B cell (primary cell): Measurements from ENCODE around the gene ZSCAN2. TPM values are rescaled to one million over a fixed set of nuclear protein-coding genes. Genes with fewer than 3 reads are reported as not detected.

Source experiments
- ATAC-seq: fragments of 200-7000 bp; cut with Tn5 transposase; one replicate; pipeline ENCODE4 v1.10.0; 2021; ENCODE audit warnings: low read depth, mild to moderate bottlenecking, moderate number of reproducible peaks, moderate library complexity
- CTCF ChIA-PET: fragments of 350-600 bp; sonication (Branson Sonifier 250); formaldehyde crosslinking; loops from one replicate; lab custom pipeline; 2021; ENCODE audit warnings: antibody characterized with exemption, inconsistent platforms; lab: Charles Lee
- POLR2A ChIA-PET: fragments of 350-600 bp; sonication (Branson Sonifier 250); formaldehyde crosslinking; loops from one replicate; lab custom pipeline; 2021; ENCODE audit warnings: antibody characterized with exemption; lab: Charles Lee
- DNase-seq: peaks from one replicate; pipeline ENCODE4 v3.0.0; 2013
- H2AFZ ChIP-seq: 2 replicates; pipeline ENCODE4 v1.6.1; 2012; ENCODE audit warnings: mild to moderate bottlenecking, low read depth, low read length; ENCODE audit not compliant: insufficient read depth, poor library complexity, severe bottlenecking
- H3K27ac ChIP-seq, 2 donors: 1 replicate in 1 of 2; 2 replicates in 1 of 2; pipeline ENCODE4 v1.5.1; 2012 to 2013; ENCODE audit warnings: low read length in 2 of 2, mild to moderate bottlenecking in 2 of 2, moderate library complexity in 1 of 2
- H3K27me3 ChIP-seq, 4 experiments: fragments of 200-600 bp in 1 of 4; sonication (generic) in 1 of 4; replicated peaks in 1 of 4; 1 replicate in 2 of 4; 2 replicates in 2 of 4; pipeline versions ENCODE4 v1.6.1 to v1.7.0; 2013 to 2016; ENCODE audit warnings: low read length in 3 of 4, mild to moderate bottlenecking in 2 of 4, mixed read lengths in 1 of 4, moderate library complexity in 1 of 4; ENCODE audit not compliant: insufficient read depth in 4 of 4, control insufficient read depth in 3 of 4; ENCODE audit errors: control extremely low read depth in 1 of 4
- H3K36me3 ChIP-seq, 2 experiments: replicated peaks in 1 of 2; 1 replicate in 1 of 2; 2 replicates in 1 of 2; pipeline versions ENCODE4 v1.6.1 to v1.7.1; 2013; ENCODE audit warnings: low read length in 1 of 2; ENCODE audit not compliant: insufficient read depth in 2 of 2, control insufficient read depth in 1 of 2; ENCODE audit errors: control extremely low read depth in 1 of 2, extremely low read depth in 1 of 2
- H3K4me1 ChIP-seq, 2 donors: fragments of 200-600 bp in 1 of 2; sonication (generic) in 1 of 2; 1 replicate in 1 of 2; 2 replicates in 1 of 2; pipeline versions ENCODE4 v1.5.1 to v1.6.1; 2013 to 2017; ENCODE audit warnings: low read length in 2 of 2; ENCODE audit not compliant: control insufficient read depth in 2 of 2, insufficient read depth in 2 of 2
- H3K4me2 ChIP-seq: replicated peaks from 2 replicates; pipeline ENCODE3; 2012; ENCODE audit warnings: mild to moderate bottlenecking, low read depth, low read length; ENCODE audit not compliant: poor library complexity, severe bottlenecking
- H3K4me3 ChIP-seq, 5 experiments: fragments of 200-600 bp in 1 of 5; sonication (generic) in 1 of 5; 1 replicate in 3 of 5; 2 replicates in 2 of 5; pipeline versions ENCODE4 v1.5.1 to v1.7.0; 2011 to 2016; ENCODE audit warnings: low read length in 4 of 5, mild to moderate bottlenecking in 4 of 5, low read depth in 2 of 5, control low read depth in 1 of 5, moderate library complexity in 1 of 5; ENCODE audit not compliant: insufficient read depth in 1 of 5; ENCODE audit errors: control extremely low read depth in 1 of 5, extremely low read depth in 1 of 5
- H3K79me2 ChIP-seq: fragments of 200-600 bp; sonication (generic); one replicate; pipeline ENCODE4 v1.6.0; 2016; ENCODE audit warnings: low read length; ENCODE audit not compliant: control insufficient read depth, insufficient read depth
- H3K9ac ChIP-seq: fragments of 200-600 bp; sonication (generic); 2 replicates; pipeline ENCODE4 v1.6.1; 2017; ENCODE audit warnings: mild to moderate bottlenecking, low read length, moderate library complexity
- H3K9me3 ChIP-seq, 3 donors: one replicate each; pipeline versions ENCODE4 v1.6.1 to v1.7.1; 2013; ENCODE audit warnings: low read length in 2 of 3; ENCODE audit not compliant: control insufficient read depth in 2 of 3, insufficient read depth in 1 of 3; ENCODE audit errors: control extremely low read depth in 1 of 3
- H4K20me1 ChIP-seq: 2 replicates; pipeline ENCODE4 v1.6.0; 2012; ENCODE audit warnings: mild to moderate bottlenecking, low read length; ENCODE audit not compliant: insufficient read depth, control insufficient read depth, poor library complexity, severe bottlenecking
- H3K27ac Mint-ChIP-seq: one replicate; pipeline ENCODE4 v1.8.0; 2021; ENCODE audit warnings: mixed read lengths
- H3K27me3 Mint-ChIP-seq: one replicate; pipeline ENCODE4 v1.8.0; 2021; ENCODE audit warnings: mixed read lengths
- H3K4me1 Mint-ChIP-seq: one replicate; pipeline ENCODE4 v1.8.0; 2021; ENCODE audit warnings: mixed read lengths
- H3K4me3 Mint-ChIP-seq: one replicate; pipeline ENCODE4 v1.8.0; 2021; ENCODE audit warnings: mixed read lengths
- H3K9me3 Mint-ChIP-seq: one replicate; pipeline ENCODE4 v1.8.0; 2022; ENCODE audit warnings: mixed read lengths; ENCODE audit not compliant: insufficient read depth
- EZH2 ChIP-seq: IDR thresholded peaks from 2 replicates; pipeline ENCODE4 v1.6.1; 2012; ENCODE audit warnings: borderline replicate concordance, low read depth, mild to moderate bottlenecking, moderate library complexity, low read length; ENCODE audit not compliant: insufficient read depth, poor library complexity, severe bottlenecking
- WGBS: methylation state at CpG from one replicate; pipeline ENCODE4 v1.1.5; 2013; ENCODE audit warnings: missing lambda C conversion rate; ENCODE audit not compliant: insufficient coverage; 5-methylcytosine and 5-hydroxymethylcytosine counted together
- intact Hi-C: fragments of 100-400 bp; cut with micrococcal nuclease; formaldehyde crosslinking; loops from one replicate; pipeline ENCODE4 v1.10.0; 2022
- polyA plus RNA-seq: library from polyadenylated mRNA; depleted of rRNA; stranded (reverse); fragments of >200 nt; gene quantifications from 2 replicates; pipeline ENCODE4 v1.2.3, GENCODE V29; 2012
- total RNA-seq, 2 donors: library from RNA; stranded (reverse); fragments of 120-200 nt in 1 of 2; gene quantifications; 1 replicate in 1 of 2; 2 replicates in 1 of 2; pipeline versions ENCODE4 v1.2.3 to v1.2.4, GENCODE V29; 2013 to 2022
- TF ChIP-seq, protein P1 (sequence below): fragments of 200-600 bp; IDR thresholded peaks from one replicate; pipeline ENCODE4 v1.8.0; 2022; ENCODE audit warnings: antibody characterized with exemption, mild to moderate bottlenecking

ZSCAN2 gene
- total and polyA plus RNA-seq, 2 donors (not counting 1 experiment from before 2014, with no cell fraction given), result 9.9 to 18.6 TPM

- 57% methylated on average over 3 of the region's 7 CpGs for WGBS
- Histone ChIP-seq H3K4me1 (peaks cover 17 to 24% of the 10 kb centered on the region in 2 donors), H4K20me1 (no peaks in the 10 kb centered on the region), H3K36me3 (no peaks in the 10 kb centered on the region), H3K4me3 (peak overlapping the region; percentile 38 to 86 (median 63)), H3K27ac (peak overlapping the region in 1 of 2 donors; percentile 69), H3K79me2 (peaks cover 2% of the 10 kb centered on the region), H2AFZ (peak overlapping the region; percentile 95), H3K4me2 (peak overlapping the region; percentile 95), H3K27me3 (no peaks in the 10 kb centered on the region), H3K9me3 (no peaks in the 10 kb centered on the region), H3K9ac (peak overlapping the region; percentile 76)
- DNase-seq (peak; percentile 15), ATAC-seq (no peak)
- H3K27me3 Mint-ChIP-seq, result no peaks in the 10 kb centered on the region
- H3K4me3 Mint-ChIP-seq, result peak overlapping the region; percentile 83
- ChIA-PET CTCF (interaction anchor here (0.8 to 3.7 kb wide), 14 partner anchors 25 to 352 kb away, joined by 3 to 17 read pairs (median 4); partner anchors contain the start of gene SEC11A), POLR2A (interaction anchor here (0.7 to 1.6 kb wide), 7 partner anchors 57 to 321 kb away, joined by 3 to 18 read pairs (median 5); partner anchors contain the start of gene SEC11A)
- no peak for TF ChIP-seq EZH2
- TF ChIP-seq, protein P1, sequence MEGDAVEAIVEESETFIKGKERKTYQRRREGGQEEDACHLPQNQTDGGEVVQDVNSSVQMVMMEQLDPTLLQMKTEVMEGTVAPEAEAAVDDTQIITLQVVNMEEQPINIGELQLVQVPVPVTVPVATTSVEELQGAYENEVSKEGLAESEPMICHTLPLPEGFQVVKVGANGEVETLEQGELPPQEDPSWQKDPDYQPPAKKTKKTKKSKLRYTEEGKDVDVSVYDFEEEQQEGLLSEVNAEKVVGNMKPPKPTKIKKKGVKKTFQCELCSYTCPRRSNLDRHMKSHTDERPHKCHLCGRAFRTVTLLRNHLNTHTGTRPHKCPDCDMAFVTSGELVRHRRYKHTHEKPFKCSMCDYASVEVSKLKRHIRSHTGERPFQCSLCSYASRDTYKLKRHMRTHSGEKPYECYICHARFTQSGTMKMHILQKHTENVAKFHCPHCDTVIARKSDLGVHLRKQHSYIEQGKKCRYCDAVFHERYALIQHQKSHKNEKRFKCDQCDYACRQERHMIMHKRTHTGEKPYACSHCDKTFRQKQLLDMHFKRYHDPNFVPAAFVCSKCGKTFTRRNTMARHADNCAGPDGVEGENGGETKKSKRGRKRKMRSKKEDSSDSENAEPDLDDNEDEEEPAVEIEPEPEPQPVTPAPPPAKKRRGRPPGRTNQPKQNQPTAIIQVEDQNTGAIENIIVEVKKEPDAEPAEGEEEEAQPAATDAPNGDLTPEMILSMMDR, result no peak
- H3K27ac Mint-ChIP-seq, result peak overlapping the region; percentile 87
- intact Hi-C loops, result loop anchor here (1.0 kb wide), 6 partner anchors 28 to 321 kb away; partner anchors contain the start of genes SEC11A and ZNF592
- peaks cover 27% of the 10 kb centered on the region for H3K4me1 Mint-ChIP-seq
- no peaks in the 10 kb centered on the region for H3K9me3 Mint-ChIP-seq
Observed at GRCh38 chr15:84658788-84659411, 58.1 kb downstream of the ZSCAN2 start.
